IPS-18a (cell line): ENCODE data around the gene HAPSTR1.
"Not testable (repeated sequence)": the region's sequence is repeated elsewhere in the genome, so short reads cannot be mapped to it uniquely, and the experiment has no call there.

Experiments used
- H3K27ac ChIP-seq: one replicate; pipeline ENCODE4 v1.5.1; 2013; ENCODE audit warnings: low read length
- H3K27me3 ChIP-seq: one replicate; pipeline ENCODE4 v1.6.1; 2013; ENCODE audit warnings: mild to moderate bottlenecking, low read length; ENCODE audit not compliant: control insufficient read depth, insufficient read depth
- H3K36me3 ChIP-seq: one replicate; pipeline ENCODE4 v1.6.1; 2013; ENCODE audit warnings: low read depth, low read length; ENCODE audit not compliant: control insufficient read depth
- H3K4me1 ChIP-seq: one replicate; pipeline ENCODE4 v1.6.1; 2013; ENCODE audit warnings: low read depth, low read length; ENCODE audit not compliant: control insufficient read depth
- H3K4me3 ChIP-seq: one replicate; pipeline ENCODE4 v1.5.1; 2013; ENCODE audit warnings: low read length
- H3K9ac ChIP-seq: one replicate; pipeline ENCODE4 v1.6.1; 2013; ENCODE audit warnings: mild to moderate bottlenecking, low read length, moderate library complexity
- H3K9me3 ChIP-seq: one replicate; pipeline ENCODE4 v1.6.1; 2013; ENCODE audit warnings: low read depth, low read length; ENCODE audit not compliant: control insufficient read depth

The HAPSTR1 gene

DNA sequence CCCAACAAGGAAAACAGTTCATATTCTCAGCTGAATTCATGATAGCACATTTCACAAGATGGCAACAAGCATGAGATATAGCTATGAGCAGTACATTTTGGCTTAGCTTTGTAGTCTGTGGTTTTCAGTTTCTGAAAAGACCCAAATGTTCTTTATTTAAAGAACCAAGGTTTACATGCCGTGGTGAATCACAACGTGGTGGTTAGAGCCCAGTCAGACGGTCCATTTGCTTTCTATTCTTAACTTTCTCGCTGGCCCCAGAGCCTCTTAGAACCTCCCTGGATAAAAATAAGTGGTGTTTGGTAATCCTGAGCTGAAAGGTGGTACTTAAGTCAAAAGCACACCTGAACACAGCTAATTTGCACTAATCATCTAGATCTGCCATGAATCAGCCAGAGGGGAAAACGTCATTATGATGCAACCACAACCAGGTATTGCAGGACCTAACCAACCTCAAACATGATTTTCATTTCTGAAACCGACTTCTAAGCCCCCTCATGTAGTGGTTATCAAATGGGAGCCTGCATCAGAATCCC is 18.6 kb upstream of the HAPSTR1 start:
- no peak overlapping the region for H3K9ac ChIP-seq
- H3K27me3 ChIP-seq, result no peaks in the 10 kb centered on the region
- no peak overlapping the region for H3K27ac ChIP-seq
- H3K9me3 ChIP-seq, result no peaks in the 10 kb centered on the region
- H3K4me1 ChIP-seq, result no peaks in the 10 kb centered on the region
- no peaks in the 10 kb centered on the region for H3K36me3 ChIP-seq
- H3K4me3 ChIP-seq, result no peak overlapping the region

DNA sequence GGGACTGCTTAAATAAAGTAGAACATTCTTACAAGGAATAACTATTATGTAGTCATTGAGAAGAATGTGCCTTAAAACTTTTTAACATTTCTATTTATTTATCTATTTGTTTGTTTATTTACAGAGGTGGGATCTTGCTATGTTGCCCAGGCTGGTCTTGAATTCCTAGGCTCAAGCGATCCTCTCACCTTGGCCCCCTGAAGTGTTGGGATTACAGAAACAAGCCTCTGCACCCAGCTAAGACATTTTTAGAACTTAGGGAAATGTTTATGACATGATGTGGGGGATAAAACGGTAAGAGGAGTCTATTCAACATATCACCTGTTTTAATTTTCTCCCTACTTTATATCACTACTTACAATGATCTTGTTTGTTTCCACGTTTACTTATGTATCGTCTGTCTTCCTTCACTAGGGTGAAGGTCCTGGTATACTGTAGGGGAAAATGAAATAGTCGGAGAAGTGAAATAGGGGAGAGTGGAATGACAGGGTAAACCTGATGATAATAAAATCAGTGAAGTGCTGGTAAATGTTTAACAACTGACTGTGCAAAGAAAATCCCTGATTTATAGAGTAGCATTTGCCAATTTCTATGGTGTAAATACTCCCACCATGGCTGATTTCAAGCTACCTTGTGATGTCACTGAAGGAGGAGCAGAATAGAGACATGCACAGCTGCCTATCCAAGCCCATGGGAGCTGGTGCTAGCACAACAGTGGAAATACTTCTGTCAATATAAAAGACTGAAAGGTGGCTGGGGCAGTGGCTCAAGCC is 16.0 kb upstream of the HAPSTR1 start:
- Histone ChIP-seq H3K9me3 (no peaks in the 10 kb centered on the region), H3K27ac (no peak overlapping the region), H3K36me3 (no peaks in the 10 kb centered on the region), H3K9ac (no peak overlapping the region), H3K4me1 (no peaks in the 10 kb centered on the region), H3K4me3 (no peak overlapping the region), H3K27me3 (no peaks in the 10 kb centered on the region)

DNA sequence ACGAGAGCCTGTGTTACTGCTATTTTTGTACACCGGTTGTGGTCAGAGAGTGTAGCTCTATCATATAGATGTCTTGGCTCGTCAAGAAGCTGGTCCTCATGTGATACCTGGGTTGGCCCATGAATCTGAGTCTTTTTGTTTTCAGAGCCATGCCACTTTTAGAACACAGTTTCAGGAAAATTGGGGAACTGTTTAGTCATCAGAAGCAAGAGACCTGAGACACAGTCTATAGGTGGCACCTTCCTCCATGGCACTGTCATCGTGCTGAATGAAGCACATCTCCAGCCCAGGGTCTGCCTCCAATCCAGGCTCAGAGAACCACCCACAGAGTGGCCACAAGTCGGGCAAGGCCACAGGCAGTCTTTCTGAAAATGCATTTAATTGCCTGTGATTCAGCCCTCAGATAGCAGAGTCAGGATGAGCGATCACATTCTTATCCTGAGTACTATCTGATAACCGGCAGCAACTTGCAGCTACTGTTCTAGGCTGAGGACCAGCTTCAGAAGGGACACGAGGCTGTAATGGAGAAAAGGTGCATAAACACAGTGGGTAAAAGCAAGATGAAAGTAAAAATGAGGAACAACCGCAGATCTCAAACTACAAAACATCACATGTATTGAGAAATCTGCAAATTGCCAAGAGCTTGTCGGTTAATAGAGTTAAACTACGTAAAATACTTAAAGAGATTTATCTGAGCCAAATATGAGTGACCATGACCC is 14.2 kb upstream of the HAPSTR1 start:
- Histone ChIP-seq H3K4me1 (no peaks in the 10 kb centered on the region), H3K27ac (no peak overlapping the region), H3K9me3 (no peaks in the 10 kb centered on the region), H3K27me3 (no peaks in the 10 kb centered on the region), H3K36me3 (no peaks in the 10 kb centered on the region), H3K9ac (no peak overlapping the region), H3K4me3 (no peak overlapping the region)

DNA sequence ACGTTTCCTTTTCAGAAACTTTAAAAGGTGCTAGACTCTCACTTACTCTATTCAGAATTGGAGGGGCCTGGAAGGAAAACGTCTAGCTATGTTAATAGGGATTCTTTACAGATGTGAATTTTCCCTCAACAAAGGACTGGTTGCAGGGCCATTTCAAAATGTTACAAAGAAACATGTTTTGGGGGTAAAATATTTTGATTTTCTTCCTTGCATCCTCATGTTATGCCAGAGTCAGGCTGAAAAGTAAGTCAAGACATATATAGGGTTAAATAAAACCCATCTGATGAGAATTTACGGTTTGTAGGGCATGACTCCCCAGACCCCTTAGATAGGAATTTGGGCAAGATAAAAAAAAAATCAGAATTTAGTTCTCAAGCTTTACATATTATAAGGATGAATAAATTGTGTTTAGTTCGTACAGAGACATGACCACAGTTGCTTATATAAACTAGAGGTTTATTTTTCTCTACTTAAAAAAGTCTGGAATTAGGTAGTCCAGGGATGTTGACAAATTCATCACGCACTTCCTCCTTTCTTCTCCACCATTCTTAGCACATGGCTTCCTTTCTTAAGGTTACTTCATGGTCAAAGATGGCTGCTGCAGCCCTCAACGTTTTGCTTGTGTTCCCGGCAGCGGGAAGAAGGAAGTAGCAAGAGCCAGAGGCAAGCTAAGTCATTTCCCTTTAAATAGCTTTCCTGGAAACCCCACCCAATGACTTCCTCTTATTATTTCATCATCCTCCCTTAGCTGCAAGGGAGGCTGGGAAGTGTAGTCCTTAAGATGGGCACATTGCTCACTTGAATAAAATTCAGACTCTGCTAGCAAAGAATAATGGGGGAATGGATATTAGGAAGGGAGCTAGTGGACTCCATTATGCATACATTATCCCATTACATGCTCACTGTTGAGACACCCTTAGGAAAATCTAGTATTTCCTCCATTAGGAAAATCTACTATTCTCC is 12.7 kb upstream of the HAPSTR1 start:
- not testable (repeated sequence) for H3K27ac ChIP-seq, H3K4me1 ChIP-seq, H3K36me3 ChIP-seq, H3K9ac ChIP-seq, H3K27me3 ChIP-seq, H3K4me3 ChIP-seq, H3K9me3 ChIP-seq

- no peak overlapping the region for H3K4me3 ChIP-seq
- H3K36me3 ChIP-seq, result no peaks in the 10 kb centered on the region
- no peaks in the 10 kb centered on the region for H3K27me3 ChIP-seq
- no peak overlapping the region for H3K9ac ChIP-seq
- no peaks in the 10 kb centered on the region for H3K4me1 ChIP-seq
- H3K27ac ChIP-seq, result no peak overlapping the region
- no peaks in the 10 kb centered on the region for H3K9me3 ChIP-seq
Measured at GRCh38 chr16:9079430-9079812, 12.0 kb upstream of the HAPSTR1 start.

DNA sequence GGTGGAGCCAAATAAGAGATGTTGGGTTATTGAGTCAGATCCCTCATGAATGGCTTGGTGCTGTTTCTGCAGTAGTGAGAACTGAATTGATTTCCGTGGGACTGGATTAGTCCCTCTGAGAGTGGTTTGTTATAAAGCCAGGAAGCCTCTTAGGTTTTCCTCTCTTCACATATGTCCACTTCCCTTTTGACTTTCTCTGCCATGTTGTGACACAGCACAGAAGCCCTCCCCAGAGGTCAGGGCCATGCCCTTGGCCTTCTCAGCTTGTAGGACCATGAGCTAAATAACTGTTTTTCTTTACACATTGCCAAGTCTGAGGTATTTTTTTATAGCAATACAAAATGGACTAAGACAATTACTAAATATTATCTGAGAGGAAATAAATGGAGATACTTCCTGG is 10.3 kb upstream of the HAPSTR1 start:
- H3K4me3 ChIP-seq, result no peak overlapping the region
- no peaks in the 10 kb centered on the region for H3K27me3 ChIP-seq
- no peak overlapping the region for H3K9ac ChIP-seq
- no peaks in the 10 kb centered on the region for H3K9me3 ChIP-seq
- no peak overlapping the region for H3K27ac ChIP-seq
- no peaks in the 10 kb centered on the region for H3K36me3 ChIP-seq
- no peaks in the 10 kb centered on the region for H3K4me1 ChIP-seq

- no peaks in the 10 kb centered on the region for H3K36me3 ChIP-seq
- H3K27ac ChIP-seq, result no peak overlapping the region
- no peaks in the 10 kb centered on the region for H3K27me3 ChIP-seq
- no peaks in the 10 kb centered on the region for H3K9me3 ChIP-seq
- H3K4me1 ChIP-seq, result no peaks in the 10 kb centered on the region
- H3K4me3 ChIP-seq, result no peak overlapping the region
- no peak overlapping the region for H3K9ac ChIP-seq
Measured at GRCh38 chr16:9081843-9082242, 9.6 kb upstream of the HAPSTR1 start.

GRCh38 chr16:9082422-9082821 is 9.0 kb upstream of the HAPSTR1 start:
- Histone ChIP-seq H3K4me3 (no peak overlapping the region), H3K27me3 (no peaks in the 10 kb centered on the region), H3K9me3 (no peaks in the 10 kb centered on the region), H3K36me3 (no peaks in the 10 kb centered on the region), H3K4me1 (no peaks in the 10 kb centered on the region), H3K9ac (no peak overlapping the region), H3K27ac (no peak overlapping the region)

DNA sequence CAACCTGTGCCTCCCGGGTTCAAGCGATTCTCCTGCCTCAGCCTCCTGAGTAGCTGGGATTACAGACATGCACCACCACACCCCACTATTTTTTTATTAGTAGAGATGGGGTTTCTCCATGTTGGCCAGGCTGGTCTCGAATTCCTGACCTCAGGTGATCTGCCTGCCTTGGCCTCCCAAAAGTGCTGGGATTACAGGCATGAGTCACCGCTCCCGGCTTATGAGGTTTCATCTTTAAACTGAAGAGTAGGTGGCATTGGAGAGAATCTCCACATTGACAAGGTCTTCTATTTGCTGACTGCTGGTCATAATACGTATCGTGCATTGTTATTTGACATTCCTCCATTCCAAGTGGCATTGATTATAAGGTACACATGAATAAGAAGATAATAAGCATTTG is 3.7 kb upstream of the HAPSTR1 start:
- H3K9ac ChIP-seq, H3K27me3 ChIP-seq, H3K4me3 ChIP-seq, H3K27ac ChIP-seq, H3K4me1 ChIP-seq, H3K36me3 ChIP-seq, H3K9me3 ChIP-seq: not testable (repeated sequence)

DNA sequence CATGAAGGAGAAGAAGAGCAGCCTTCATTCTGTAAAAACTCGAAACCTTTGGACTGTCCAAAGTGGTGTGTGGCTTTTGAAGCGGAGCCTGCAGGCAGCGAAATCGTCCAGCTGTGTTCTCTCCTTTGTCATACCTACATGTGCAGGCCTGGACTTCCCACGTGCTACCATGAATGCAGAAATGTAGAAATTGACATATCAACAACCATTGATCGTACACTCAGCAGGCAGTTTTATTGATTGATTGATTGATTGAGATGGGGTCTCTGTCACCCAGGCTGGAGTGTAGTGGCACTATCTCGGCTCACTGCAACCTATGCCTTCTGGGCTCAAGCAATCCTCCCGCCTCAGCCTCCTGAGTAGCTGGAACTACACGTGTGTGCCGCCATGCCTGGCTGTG is 2.6 kb upstream of the HAPSTR1 start:
- H3K9me3 ChIP-seq, result no peaks in the 10 kb centered on the region
- peaks cover 14% of the 10 kb centered on the region for H3K4me1 ChIP-seq
- no peaks in the 10 kb centered on the region for H3K27me3 ChIP-seq
- no peak overlapping the region for H3K4me3 ChIP-seq
- no peak overlapping the region for H3K9ac ChIP-seq
- peaks cover 6% of the 10 kb centered on the region for H3K36me3 ChIP-seq
- no peak overlapping the region for H3K27ac ChIP-seq

GRCh38 chr16:9089660-9090059 is 1.8 kb upstream of the HAPSTR1 start:
- Histone ChIP-seq H3K27ac (no peak overlapping the region), H3K36me3 (peaks cover 14% of the 10 kb centered on the region), H3K9me3 (no peaks in the 10 kb centered on the region), H3K27me3 (no peaks in the 10 kb centered on the region), H3K9ac (peak overlapping the region; percentile 80), H3K4me3 (peak overlapping the region; percentile 81), H3K4me1 (peaks cover 21% of the 10 kb centered on the region)
